Measurements from ENCODE around the gene TRIM6. TPM values are rescaled to one million over a fixed set of nuclear protein-coding genes. Genes with fewer than 3 reads are reported as not detected.

TRIM6 gene
- total and polyA plus RNA-seq, 9 of the 15 experiments (the other 6 are each of a cell fraction or from before 2014, with no cell fraction given): 5.0 to 11.8 (median 8.7) TPM

DNA sequence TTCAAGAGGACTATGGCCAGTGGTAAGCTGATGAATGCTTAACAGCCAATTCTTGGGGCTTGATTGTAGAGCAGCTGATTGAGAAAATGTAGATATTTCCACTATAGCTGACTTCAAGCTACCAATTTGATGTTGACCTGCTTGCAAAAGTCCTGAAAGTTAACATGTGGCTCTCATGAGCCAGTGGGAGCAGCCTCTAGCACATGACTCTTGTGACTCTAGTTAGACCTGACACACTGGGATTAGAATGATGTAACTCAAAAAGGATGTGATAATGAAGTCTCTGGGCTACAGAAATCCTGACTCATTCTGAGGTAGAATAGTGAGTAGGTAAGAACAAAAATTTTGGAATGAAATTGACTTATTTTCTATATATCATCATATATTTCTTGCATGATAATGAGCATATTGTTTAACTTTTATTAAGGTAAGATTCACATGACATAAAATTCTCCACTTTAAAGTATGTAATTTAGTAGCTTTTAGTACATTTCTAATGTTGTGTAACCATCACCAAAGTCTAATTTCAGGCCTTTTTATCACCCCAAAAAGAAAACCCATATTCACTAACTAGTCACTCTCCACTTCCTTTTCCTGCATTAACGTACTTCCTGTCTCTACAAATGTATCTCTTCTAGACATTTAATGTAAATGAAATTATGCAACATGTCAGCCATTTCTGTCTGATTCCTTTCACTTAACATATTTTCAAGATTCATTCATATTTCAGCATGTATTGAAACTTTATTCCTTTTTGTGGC lies 32.0 kb upstream of the TRIM6 start (continued):
- TF ChIP-seq ZBTB7A (IDR thresholded peaks at IDR 0.05; ENCODE audit: borderline replicate concordance, control insufficient read depth, low read depth, low read length) (no peak), FOXA3 (CRISPR knock-in tag; conservative IDR thresholded peaks at IDR 0.05 in 1 of 2, IDR thresholded peaks at IDR 0.05 in 1 of 2) (no peak), ZNF592 (IDR thresholded peaks at IDR 0.05) (peak; percentile 77), BRD4 (IDR thresholded peaks at IDR 0.05) (no peak), NR1H2 (CRISPR knock-in tag; IDR thresholded peaks at IDR 0.05) (no peak), PCBP1 (IDR thresholded peaks at IDR 0.05; ENCODE audit: low read depth, low read length, poor library complexity, severe bottlenecking) (no peak), NCOA1 (IDR thresholded peaks at IDR 0.05; ENCODE audit: low read depth) (no peak), RNF2 (IDR thresholded peaks at IDR 0.05) (no peak)
- TF ChIP-seq, protein P1, sequence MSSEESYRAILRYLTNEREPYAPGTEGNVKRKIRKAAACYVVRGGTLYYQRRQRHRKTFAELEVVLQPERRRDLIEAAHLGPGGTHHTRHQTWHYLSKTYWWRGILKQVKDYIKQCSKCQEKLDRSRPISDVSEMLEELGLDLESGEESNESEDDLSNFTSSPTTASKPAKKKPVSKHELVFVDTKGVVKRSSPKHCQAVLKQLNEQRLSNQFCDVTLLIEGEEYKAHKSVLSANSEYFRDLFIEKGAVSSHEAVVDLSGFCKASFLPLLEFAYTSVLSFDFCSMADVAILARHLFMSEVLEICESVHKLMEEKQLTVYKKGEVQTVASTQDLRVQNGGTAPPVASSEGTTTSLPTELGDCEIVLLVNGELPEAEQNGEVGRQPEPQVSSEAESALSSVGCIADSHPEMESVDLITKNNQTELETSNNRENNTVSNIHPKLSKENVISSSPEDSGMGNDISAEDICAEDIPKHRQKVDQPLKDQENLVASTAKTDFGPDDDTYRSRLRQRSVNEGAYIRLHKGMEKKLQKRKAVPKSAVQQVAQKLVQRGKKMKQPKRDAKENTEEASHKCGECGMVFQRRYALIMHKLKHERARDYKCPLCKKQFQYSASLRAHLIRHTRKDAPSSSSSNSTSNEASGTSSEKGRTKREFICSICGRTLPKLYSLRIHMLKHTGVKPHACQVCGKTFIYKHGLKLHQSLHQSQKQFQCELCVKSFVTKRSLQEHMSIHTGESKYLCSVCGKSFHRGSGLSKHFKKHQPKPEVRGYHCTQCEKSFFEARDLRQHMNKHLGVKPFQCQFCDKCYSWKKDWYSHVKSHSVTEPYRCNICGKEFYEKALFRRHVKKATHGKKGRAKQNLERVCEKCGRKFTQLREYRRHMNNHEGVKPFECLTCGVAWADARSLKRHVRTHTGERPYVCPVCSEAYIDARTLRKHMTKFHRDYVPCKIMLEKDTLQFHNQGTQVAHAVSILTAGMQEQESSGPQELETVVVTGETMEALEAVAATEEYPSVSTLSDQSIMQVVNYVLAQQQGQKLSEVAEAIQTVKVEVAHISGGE (CRISPR knock-in tag; IDR thresholded peaks at IDR 0.05): no peak
- TF ChIP-seq, protein P2, sequence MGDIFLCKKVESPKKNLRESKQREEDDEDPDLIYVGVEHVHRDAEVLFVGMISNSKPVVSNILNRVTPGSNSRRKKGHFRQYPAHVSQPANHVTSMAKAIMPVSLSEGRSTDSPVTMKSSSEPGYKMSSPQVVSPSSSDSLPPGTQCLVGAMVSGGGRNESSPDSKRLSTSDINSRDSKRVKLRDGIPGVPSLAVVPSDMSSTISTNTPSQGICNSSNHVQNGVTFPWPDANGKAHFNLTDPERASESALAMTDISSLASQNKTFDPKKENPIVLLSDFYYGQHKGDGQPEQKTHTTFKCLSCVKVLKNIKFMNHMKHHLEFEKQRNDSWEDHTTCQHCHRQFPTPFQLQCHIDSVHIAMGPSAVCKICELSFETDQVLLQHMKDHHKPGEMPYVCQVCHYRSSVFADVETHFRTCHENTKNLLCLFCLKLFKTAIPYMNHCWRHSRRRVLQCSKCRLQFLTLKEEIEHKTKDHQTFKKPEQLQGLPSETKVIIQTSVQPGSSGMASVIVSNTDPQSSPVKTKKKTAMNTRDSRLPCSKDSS (IDR thresholded peaks at IDR 0.05; ENCODE audit: low read depth, partially characterized antibody): no peak
- TF ChIP-seq, protein P3, sequence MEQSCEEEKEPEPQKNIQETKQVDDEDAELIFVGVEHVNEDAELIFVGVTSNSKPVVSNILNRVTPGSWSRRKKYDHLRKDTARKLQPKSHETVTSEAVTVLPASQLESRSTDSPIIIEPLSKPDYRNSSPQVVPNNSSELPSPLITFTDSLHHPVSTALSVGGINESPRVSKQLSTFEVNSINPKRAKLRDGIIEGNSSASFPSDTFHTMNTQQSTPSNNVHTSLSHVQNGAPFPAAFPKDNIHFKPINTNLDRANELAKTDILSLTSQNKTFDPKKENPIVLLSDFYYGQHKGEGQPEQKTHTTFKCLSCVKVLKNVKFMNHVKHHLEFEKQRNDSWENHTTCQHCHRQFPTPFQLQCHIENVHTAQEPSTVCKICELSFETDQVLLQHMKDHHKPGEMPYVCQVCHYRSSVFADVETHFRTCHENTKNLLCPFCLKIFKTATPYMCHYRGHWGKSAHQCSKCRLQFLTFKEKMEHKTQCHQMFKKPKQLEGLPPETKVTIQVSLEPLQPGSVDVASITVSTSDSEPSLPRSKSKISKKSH (CRISPR knock-in tag; IDR thresholded peaks at IDR 0.05): no peak
